Liver (tissue), 3 donors: ENCODE measurements around the gene ANKRD11.

Source experiments
- ATF3 ChIP-seq: IDR thresholded peaks from 2 replicates; pipeline ENCODE4 v1.6.1; 2016; ENCODE audit warnings: antibody characterized with exemption
- CTCF ChIP-seq: fragments of 150-350 bp; IDR thresholded peaks from 2 replicates; pipeline ENCODE4 v1.5.1; 2017; ENCODE audit warnings: improper control_type of control experiment, low read depth, low read length; ENCODE audit not compliant: missing input control
- FOXA2 ChIP-seq: IDR thresholded peaks from 2 replicates; pipeline ENCODE4 v1.6.1; 2016; ENCODE audit warnings: antibody characterized with exemption
- GABPA ChIP-seq, 2 donors: IDR thresholded peaks in 1 of 2; conservative IDR thresholded peaks in 1 of 2; 2 replicates each; pipeline ENCODE4 v1.6.1; 2016; ENCODE audit warnings: antibody characterized with exemption in 2 of 2, mild to moderate bottlenecking in 1 of 2, moderate library complexity in 1 of 2
- JUND ChIP-seq, 2 donors: IDR thresholded peaks; 2 replicates each; pipeline ENCODE4 v1.6.1; 2016; ENCODE audit warnings: antibody characterized with exemption in 2 of 2
- MAX ChIP-seq: IDR thresholded peaks from 2 replicates; pipeline ENCODE4 v1.6.1; 2016; ENCODE audit warnings: antibody characterized with exemption
- RAD21 ChIP-seq, 2 donors: IDR thresholded peaks; 2 replicates each; pipeline ENCODE4 v1.6.1; 2016; ENCODE audit warnings: antibody characterized with exemption in 2 of 2, mild to moderate bottlenecking in 2 of 2
- RXRA ChIP-seq, 2 donors: IDR thresholded peaks; 2 replicates each; pipeline ENCODE4 v1.6.1; 2017 to 2018; ENCODE audit warnings: antibody characterized with exemption in 2 of 2, mild to moderate bottlenecking in 1 of 2
- SP1 ChIP-seq: IDR thresholded peaks from 2 replicates; pipeline ENCODE4 v1.6.1; 2018; ENCODE audit warnings: antibody characterized with exemption, mild to moderate bottlenecking
- TAF1 ChIP-seq: conservative IDR thresholded peaks from 2 replicates; pipeline ENCODE4 v1.6.1; 2016; ENCODE audit warnings: antibody characterized with exemption, mild to moderate bottlenecking
- YY1 ChIP-seq: IDR thresholded peaks from 2 replicates; pipeline ENCODE4 v1.6.1; 2016; ENCODE audit warnings: antibody characterized with exemption, mild to moderate bottlenecking
- TF ChIP-seq, protein P1 (sequence below): IDR thresholded peaks from 2 replicates; pipeline ENCODE4 v1.6.1; 2016; ENCODE audit warnings: antibody characterized with exemption, mild to moderate bottlenecking
- TF ChIP-seq, protein P2 (sequence below): IDR thresholded peaks from 2 replicates; pipeline ENCODE4 v1.6.1; 2016; ENCODE audit warnings: antibody characterized with exemption
- donor health status: healthy.
- donor health status: healthy.

DNA sequence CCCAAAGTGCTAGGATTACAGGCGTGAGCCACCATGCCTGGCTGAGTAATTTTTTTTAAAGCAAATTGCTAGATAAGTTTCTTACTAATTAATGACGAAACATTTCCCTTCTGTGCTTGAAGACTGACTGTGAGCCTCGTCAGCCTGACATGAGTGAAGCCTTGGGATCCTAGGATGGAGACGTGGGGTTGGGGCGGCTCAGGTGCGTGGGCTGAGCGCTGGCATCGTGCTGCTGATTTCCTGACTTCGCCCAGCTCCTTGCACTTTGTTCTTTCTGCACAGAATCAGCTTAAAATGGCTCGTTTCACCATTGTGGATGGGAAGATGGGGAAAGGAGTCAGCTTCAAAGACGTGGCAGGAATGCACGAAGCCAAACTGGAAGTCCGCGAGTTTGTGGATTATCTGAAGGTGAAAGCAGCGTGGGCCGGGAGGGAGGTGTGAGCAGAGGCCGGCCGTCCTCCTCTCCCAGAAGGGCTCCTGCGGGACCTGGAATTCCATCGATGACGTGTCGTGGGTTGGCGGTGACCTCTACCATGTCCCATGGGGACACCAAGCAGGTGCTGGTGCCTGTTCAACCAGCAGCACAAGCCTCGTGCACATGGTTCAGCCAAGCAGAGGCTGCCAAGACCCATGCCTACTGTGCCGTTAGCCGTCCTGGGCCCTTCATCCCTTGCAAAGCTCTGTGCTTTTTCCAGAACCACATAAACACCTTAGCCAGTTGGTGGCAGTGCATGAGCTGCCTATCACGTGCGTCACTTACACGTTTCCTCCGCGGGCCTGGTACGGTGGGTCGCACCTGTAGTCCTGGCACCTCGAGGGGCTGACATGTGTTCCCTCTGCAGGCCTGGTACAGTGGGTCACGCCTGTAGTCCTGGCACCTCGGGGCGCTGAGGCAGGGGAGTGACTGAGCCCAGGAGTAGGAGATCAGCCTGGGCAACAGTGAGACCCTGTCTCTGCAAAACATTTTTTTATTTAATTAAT lies 40.3 kb upstream of the ANKRD11 start:
- TF ChIP-seq CTCF (no peak), MAX (no peak), RAD21 (IDR thresholded peaks at IDR 0.05) (no peak), ATF3 (no peak), JUND (IDR thresholded peaks at IDR 0.05) (no peak), SP1 (no peak), GABPA (IDR thresholded peaks at IDR 0.05 in 1 of 2, conservative IDR thresholded peaks at IDR 0.05 in 1 of 2) (no peak), TAF1 (no peak), FOXA2 (no peak), RXRA (IDR thresholded peaks at IDR 0.05) (no peak), YY1 (no peak)
- TF ChIP-seq, protein P1, sequence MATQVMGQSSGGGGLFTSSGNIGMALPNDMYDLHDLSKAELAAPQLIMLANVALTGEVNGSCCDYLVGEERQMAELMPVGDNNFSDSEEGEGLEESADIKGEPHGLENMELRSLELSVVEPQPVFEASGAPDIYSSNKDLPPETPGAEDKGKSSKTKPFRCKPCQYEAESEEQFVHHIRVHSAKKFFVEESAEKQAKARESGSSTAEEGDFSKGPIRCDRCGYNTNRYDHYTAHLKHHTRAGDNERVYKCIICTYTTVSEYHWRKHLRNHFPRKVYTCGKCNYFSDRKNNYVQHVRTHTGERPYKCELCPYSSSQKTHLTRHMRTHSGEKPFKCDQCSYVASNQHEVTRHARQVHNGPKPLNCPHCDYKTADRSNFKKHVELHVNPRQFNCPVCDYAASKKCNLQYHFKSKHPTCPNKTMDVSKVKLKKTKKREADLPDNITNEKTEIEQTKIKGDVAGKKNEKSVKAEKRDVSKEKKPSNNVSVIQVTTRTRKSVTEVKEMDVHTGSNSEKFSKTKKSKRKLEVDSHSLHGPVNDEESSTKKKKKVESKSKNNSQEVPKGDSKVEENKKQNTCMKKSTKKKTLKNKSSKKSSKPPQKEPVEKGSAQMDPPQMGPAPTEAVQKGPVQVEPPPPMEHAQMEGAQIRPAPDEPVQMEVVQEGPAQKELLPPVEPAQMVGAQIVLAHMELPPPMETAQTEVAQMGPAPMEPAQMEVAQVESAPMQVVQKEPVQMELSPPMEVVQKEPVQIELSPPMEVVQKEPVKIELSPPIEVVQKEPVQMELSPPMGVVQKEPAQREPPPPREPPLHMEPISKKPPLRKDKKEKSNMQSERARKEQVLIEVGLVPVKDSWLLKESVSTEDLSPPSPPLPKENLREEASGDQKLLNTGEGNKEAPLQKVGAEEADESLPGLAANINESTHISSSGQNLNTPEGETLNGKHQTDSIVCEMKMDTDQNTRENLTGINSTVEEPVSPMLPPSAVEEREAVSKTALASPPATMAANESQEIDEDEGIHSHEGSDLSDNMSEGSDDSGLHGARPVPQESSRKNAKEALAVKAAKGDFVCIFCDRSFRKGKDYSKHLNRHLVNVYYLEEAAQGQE: no peak
- TF ChIP-seq, protein P2, sequence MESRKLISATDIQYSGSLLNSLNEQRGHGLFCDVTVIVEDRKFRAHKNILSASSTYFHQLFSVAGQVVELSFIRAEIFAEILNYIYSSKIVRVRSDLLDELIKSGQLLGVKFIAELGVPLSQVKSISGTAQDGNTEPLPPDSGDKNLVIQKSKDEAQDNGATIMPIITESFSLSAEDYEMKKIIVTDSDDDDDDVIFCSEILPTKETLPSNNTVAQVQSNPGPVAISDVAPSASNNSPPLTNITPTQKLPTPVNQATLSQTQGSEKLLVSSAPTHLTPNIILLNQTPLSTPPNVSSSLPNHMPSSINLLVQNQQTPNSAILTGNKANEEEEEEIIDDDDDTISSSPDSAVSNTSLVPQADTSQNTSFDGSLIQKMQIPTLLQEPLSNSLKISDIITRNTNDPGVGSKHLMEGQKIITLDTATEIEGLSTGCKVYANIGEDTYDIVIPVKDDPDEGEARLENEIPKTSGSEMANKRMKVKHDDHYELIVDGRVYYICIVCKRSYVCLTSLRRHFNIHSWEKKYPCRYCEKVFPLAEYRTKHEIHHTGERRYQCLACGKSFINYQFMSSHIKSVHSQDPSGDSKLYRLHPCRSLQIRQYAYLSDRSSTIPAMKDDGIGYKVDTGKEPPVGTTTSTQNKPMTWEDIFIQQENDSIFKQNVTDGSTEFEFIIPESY: no peak
